ENCODE results near the gene SF3A2.

DNA sequence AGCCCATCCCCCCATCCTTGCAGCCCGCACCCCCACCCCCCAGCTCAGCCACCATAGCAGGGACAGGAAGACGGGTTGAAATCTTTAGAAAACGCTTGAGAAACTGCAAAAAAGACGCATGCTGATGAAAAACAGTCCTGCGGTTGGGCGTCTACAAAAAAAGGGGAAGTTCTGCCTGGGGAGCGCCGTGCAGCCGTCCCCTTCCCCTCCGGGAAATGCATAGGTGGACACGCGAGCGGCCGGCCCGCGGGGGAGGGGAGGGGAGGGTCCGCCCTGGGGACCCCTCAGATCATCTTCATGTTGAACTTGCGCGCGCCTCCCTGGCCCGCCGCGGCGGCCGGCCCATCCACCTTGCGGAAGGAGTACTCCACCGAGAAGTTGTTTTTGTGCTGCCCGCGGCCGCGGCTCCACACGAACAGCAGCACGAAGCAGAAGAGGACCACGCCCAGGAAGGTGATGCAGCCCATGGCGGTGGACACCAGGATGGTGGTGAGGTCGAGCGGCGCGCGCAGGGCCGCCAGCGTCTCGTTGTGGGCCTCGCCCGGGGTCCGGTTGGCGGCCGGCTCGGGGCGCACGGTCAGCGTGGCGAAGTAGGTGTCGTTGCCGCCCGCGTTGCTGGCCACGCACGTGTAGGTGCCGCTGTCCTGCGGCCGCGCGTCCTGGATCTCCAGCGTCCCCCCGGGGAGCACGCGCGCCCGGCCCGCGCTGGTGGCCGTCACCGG is 53.3 kb downstream of the SF3A2 start:
- TF ChIP-seq ZNF274 (IDR thresholded peaks at IDR 0.05; ENCODE audit: low read depth, low read length) (no peak), SUZ12 (IDR thresholded peaks at IDR 0.05; ENCODE audit: extremely low read depth, insufficient read depth, insufficient read length) (no peak), YY1 (IDR thresholded peaks at IDR 0.05; ENCODE audit: insufficient read depth, insufficient read length) (no peak)
